HG03469 (cell line): ENCODE results near the gene NAAA.
"Not testable (repeated sequence)": the region's sequence is repeated elsewhere in the genome, so short reads cannot be mapped to it uniquely, and the experiment has no call there.

Experiments
- ATAC-seq: cut with Tn5 transposase; IDR thresholded peaks from one replicate; pipeline ENCODE4 v1.9.1; 2021; ENCODE audit warnings: mild to moderate bottlenecking, moderate library complexity, moderate number of reproducible peaks; ENCODE audit not compliant: unreplicated experiment

The NAAA gene

GRCh38 chr4:75940692-75941253, at the start of gene NAAA:
TSS of gene NAAA (minus strand) at chr4:75941013. CDS start at chr4:75940949, 64 bp downstream.
- peak; percentile 45 for ATAC-seq

GRCh38 chr4:75989846-75990528, 49.2 kb upstream of the NAAA start:
- no peak for ATAC-seq

GRCh38 chr4:75985116-75985515, 44.3 kb upstream of the NAAA start:
- no peak for ATAC-seq

- no peak for ATAC-seq
These were observed 39.8 kb upstream of the NAAA start for GRCh38 chr4:75980576-75980975.

- no peak for ATAC-seq
These were observed 35.4 kb upstream of the NAAA start for GRCh38 chr4:75976177-75976576.

- ATAC-seq: no peak
These were observed 33.0 kb upstream of the NAAA start for GRCh38 chr4:75973766-75974165.

- ATAC-seq: no peak
These were observed 27.3 kb upstream of the NAAA start for GRCh38 chr4:75968084-75968483.

- ATAC-seq: no peak
These were observed 22.7 kb upstream of the NAAA start for GRCh38 chr4:75963558-75963957.

GRCh38 chr4:75962072-75962471, 21.3 kb upstream of the NAAA start:
- not testable (repeated sequence) for ATAC-seq

- not testable (repeated sequence) for ATAC-seq
These were observed 17.7 kb upstream of the NAAA start for GRCh38 chr4:75958546-75958945.

- ATAC-seq: not testable (repeated sequence)
These were observed 14.0 kb upstream of the NAAA start for GRCh38 chr4:75954811-75955210.

- ATAC-seq: no peak
These were observed 12.7 kb upstream of the NAAA start for GRCh38 chr4:75953509-75953908.

- no peak for ATAC-seq
These were observed 9.5 kb upstream of the NAAA start for GRCh38 chr4:75950213-75950815.

- ATAC-seq: no peak
These were observed 8.1 kb upstream of the NAAA start for GRCh38 chr4:75948822-75949444.

GRCh38 chr4:75939890-75940691, 722 bp downstream of the NAAA start:
- ATAC-seq: peak; percentile 29

- no peak for ATAC-seq
These were observed 5.2 kb downstream of the NAAA start for GRCh38 chr4:75935628-75936027.

- ATAC-seq: no peak
These were observed 10.7 kb downstream of the NAAA start for GRCh38 chr4:75930152-75930551.

GRCh38 chr4:75924916-75925315, 15.9 kb downstream of the NAAA start:
- not testable (repeated sequence) for ATAC-seq

- ATAC-seq: no peak
These were observed 16.4 kb downstream of the NAAA start for GRCh38 chr4:75924309-75924827.

GRCh38 chr4:75922588-75922987, 18.2 kb downstream of the NAAA start:
- ATAC-seq: no peak

GRCh38 chr4:75921910-75922309, 18.9 kb downstream of the NAAA start:
- ATAC-seq: no peak
